Activated gamma-delta T cell treated with anti-CD3 and anti-CD28 coated beads, Interleukin-2, amount 50 U/mL, for 16 hours (primary cell): Measurements from ENCODE around the gene SPR.

Source experiments
- DNase-seq: peaks from one replicate; pipeline ENCODE4 v3.0.0-alpha.2; 2020; ENCODE audit warnings: low read depth

Gene SPR

DNA sequence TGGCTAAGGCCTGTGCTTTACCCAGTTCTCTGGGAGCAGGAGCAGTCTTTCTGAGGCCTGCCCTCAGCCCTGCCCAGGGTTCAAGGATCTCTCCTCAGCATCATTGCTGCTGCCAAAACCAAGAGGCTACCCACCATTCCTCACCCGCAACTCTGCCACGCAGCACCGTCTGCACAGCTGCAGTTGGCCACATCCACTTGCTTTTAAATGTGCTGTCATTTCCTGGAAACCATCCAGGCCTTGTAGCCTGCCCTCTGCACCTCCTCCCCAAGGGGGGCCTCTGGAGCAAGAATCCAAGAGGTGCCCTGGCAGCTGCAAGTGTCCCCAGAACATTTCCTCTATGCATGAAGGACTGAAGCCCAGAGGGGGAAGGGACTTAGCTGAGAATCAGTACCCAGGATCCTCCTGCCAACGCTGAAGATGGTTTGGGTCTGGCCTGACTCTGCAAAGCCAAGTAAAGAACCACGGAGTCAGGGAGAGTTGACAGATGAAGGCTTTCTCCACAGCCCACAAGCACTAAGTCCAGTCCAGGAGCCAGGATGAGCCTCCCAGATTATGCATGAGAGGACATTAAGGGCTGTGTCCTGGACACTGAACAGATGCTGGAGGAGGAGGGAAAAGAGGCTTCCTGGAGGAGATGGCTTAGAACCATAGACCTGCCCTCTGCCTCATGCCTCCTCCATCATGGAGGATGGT, 45.0 kb downstream of the SPR start:
- no peak for DNase-seq

DNA sequence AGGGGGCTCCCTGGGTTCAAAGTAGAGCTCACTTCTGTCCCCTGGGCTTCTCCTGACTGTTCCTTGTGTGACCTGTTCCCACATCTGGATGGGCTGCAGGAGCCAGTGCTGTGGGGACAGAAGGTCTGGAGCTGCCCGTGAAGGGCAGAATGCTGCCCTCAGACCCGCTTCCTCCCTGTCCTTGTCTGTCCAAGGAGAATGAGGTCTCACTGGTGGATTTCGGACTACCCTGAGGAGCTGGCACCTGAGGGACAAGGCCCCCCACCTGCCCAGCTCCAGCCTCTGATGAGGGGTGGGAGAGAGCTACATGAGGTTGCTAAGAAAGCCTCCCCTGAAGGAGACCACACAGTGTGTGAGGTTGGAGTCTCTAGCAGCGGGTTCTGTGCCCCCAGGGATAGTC, 45.6 kb downstream of the SPR start:
- no peak for DNase-seq

DNA sequence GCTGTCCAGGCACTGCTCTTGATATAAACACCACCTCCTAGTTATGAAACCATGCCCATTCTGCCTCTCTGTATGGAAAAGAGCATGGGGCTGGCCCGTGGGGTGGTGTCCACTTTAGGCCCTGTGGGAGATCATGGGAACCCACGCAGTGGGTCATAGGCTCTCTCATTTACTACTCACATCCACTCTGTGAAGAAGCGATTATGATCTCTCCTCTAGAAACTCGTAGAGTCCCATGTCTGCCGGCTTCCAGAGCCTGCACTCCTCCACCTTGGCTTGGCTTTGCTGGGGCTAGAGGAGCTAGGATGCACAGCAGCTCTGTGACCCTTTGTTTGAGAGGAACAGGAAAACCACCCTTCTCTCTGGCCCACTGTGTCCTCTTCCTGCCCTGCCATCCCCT, 46.0 kb downstream of the SPR start:
- no peak for DNase-seq

DNA sequence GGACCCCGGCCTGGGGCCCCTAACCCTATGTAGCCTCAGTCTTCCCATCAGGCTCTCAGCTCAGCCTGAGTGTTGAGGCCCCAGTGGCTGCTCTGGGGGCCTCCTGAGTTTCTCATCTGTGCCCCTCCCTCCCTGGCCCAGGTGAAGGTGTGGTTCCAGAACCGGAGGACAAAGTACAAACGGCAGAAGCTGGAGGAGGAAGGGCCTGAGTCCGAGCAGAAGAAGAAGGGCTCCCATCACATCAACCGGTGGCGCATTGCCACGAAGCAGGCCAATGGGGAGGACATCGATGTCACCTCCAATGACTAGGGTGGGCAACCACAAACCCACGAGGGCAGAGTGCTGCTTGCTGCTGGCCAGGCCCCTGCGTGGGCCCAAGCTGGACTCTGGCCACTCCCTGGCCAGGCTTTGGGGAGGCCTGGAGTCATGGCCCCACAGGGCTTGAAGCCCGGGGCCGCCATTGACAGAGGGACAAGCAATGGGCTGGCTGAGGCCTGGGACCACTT, 46.5 kb downstream of the SPR start:
- no peak for DNase-seq

DNA sequence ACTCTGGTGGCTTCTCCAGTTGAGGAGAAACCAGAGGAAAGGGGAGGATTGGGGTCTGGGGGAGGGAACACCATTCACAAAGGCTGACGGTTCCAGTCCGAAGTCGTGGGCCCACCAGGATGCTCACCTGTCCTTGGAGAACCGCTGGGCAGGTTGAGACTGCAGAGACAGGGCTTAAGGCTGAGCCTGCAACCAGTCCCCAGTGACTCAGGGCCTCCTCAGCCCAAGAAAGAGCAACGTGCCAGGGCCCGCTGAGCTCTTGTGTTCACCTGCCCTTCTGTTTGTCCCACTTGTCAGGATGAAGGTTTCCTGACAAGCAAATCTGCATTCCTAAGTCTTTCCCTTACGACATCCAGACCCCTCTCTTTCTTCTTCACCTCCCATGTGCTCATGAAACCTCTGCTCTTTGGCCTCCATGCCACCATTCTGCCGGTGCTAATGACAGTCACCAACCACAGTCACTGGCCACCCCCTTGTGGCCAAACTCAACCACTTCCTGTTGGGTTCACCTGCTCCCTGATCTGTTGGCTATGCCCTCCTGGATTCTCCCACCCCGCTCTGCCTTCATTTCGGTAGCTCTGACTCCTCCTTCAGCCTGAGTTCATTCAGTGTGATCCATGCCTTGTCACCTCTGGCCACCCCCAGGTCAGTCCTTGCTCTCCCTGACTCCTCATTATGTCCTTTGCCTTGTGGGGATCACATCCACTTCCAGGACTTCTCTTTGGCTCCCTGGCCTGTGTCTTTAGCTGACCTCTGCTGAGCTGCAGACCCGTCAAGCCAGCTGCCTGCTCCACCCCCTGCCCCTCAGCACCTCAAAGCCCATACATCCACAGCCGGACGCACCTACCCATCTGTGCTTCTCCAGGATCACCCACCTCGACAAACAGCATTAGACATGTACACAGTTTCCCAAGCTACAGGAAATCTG, 47.7 kb downstream of the SPR start:
- DNase-seq, result no peak

DNA sequence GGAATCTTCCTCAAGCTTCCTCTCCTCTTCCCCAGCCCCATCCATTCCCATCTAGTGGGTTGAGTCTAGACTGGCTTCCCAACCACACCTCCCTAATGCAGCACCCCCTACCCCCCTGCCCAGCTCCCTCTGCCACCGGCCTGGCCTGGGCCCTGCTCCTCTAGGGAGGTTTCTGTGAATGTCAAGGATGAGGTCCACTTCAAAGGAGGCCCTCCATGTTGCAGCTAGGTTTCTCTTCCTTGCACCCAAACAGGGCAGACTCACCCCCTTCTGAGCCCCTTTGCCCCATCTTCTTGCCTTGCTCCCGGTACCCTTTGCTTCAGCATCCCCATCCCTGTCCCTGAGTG, 48.4 kb downstream of the SPR start:
- no peak for DNase-seq

DNA sequence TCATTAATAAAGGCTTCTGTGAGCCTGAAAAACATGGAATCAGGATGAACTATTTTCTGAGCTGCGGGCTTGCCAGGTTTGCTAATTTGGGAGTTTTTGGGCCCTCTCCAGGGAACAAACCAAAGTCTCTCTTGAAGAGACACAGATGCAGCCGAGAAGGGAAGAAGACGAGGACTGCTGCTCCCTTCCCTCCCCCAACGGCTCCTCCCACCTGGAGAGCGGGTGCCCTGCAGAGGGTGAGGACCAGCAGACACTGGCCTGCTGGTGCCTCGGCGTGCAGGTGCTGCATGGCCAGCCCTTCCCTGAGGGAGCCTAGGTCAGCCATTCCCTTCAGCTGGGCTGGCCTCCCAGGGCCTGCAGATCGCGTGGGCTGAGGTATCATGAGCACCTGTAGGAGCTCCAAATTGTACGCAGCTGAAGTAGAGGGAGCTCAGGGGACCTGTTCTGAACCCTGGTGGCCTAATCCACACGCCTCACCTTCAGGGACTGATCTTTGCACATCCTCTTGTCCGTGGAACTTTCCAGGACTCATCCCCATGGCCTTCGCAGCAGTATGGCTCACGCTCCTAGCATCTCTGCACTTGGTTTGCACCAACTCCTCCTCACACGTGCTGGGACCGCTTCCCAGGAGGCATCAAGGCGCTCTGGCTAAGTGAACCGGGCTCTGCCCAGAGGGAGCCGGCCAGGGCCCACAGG, 49.6 kb downstream of the SPR start:
- no peak for DNase-seq

DNA sequence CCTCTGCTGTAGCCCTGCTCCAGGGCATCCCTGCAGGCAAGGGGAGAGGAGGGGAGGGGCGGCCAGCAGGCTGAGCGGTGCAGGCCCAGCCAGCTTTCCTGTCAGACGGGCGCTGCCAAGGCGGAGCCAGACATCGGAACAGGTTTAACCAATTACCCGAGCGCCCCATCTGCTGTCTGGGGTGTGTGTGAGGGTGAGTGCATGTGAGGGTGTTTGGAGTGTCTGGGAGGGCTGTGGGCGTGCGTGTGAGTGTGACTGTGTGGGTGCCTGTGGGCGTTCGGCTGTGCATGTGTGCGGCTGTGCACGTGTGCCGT, 50.1 kb downstream of the SPR start:
- DNase-seq, result no peak

DNA sequence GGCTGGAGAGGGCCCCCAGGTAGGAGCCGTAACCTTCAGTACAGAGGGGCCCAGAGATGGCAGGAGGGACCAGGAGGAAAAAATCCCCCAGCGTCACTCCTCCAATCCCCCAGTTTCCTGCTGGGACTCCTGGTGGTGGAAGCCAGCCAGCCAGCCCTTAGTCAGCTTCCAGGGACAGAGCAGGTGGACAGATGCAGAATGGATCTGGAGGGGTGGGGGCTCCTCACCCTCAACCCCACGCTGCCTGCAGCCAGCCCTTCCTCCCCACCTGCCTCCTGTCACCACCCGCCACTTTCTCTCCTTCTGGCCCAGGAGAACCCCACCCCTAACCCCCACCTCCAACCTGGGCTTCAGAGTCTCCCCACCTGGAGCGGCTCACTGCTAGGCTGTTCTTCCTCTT, 51.2 kb downstream of the SPR start:
- DNase-seq, result no peak

DNA sequence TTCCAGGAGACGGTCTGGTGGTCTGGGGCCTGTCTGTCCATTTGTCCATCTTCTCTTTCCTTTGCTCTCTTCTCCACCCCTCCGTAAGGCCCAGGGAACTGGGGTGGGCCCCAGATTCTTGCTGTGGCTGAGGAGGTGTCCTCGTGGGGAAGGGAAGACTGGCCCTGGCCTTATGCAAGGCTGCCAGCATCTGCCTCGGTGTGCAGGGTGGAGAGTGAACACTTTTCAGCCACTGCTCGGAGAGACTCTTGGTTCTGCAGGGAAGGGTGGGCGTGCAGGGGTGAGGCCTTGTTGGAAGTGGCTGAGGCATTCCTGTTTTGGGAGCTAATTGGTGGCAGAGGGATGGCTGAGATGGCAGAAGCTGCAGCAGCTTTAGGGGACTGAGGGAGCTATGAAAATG, 53.2 kb downstream of the SPR start:
- DNase-seq, result no peak

DNA sequence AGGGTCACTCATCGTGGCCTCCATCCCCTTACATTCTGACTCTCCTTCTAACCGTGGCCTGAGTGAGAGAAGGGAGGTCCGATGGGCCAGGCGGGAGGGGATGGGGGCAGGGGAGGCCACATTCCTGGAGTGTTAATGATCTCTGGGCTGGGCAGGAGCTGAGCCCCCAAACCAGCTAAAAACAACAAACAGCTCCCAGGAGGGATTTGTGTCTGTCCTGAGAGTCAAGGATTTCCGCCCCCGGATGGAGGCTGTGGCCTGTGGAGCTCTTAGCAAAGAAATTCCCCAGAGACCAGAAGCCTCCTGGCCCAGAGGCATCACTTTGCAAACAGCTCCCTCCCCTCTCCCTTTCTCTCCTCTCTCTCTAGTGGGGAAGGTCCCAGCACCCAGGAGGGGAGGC, 53.6 kb downstream of the SPR start:
- DNase-seq, result no peak
